Endometrial microvascular endothelial cells (primary cell): ENCODE measurements around the gene ALDH6A1. TPM values are rescaled to one million over a fixed set of nuclear protein-coding genes. Genes with fewer than 3 reads are reported as not detected.

Source experiments
- total RNA-seq: library from RNA; depleted of rRNA; stranded (reverse); fragments of >200 nt; gene quantifications from one replicate; pipeline ENCODE4 v1.2.3, GENCODE V29; 2015; ENCODE audit errors: inconsistent ontology term

ALDH6A1 gene
- total RNA-seq, 1 donor from 2014 or later, result 8.4 TPM

Other genes starting within 250 kb of the ALDH6A1 start
- gene PTGR2, start 232.6 kb downstream of the ALDH6A1 start, total RNA-seq, result 4.9 TPM
- gene ZNF410, start 197.6 kb downstream of the ALDH6A1 start, total RNA-seq, result 51.2 TPM
- 1.8 TPM for gene FAM161B, start 134.4 kb downstream of the ALDH6A1 start, total RNA-seq
- gene COQ6, start 134.2 kb downstream of the ALDH6A1 start, total RNA-seq, result 16.4 TPM
- 17.7 TPM for gene ENTPD5, start 65.2 kb downstream of the ALDH6A1 start, total RNA-seq
- 0.19 TPM for gene BBOF1, start 65.1 kb downstream of the ALDH6A1 start, total RNA-seq
- gene LIN52, start 503 bp upstream of the ALDH6A1 start, total RNA-seq, result 8.0 TPM
- gene VSX2, start 155.0 kb upstream of the ALDH6A1 start, total RNA-seq, result not detected
- gene ABCD4, start 218.5 kb upstream of the ALDH6A1 start, total RNA-seq, result 42.4 TPM